Suprapubic skin (tissue), 4 donors: Measurements from ENCODE around the gene DOCK8. TPM values are rescaled to one million over a fixed set of nuclear protein-coding genes. Genes with fewer than 3 reads are reported as not detected.

Experiments
- DNase-seq, 2 donors: peaks; one replicate each; pipeline ENCODE4 v3.0.0-alpha.2; 2019; ENCODE audit warnings: low spot score in 2 of 2
- H3K27ac ChIP-seq: fragments of 200-600 bp; sonication (generic); one replicate; pipeline ENCODE4 v1.5.1; 2019
- H3K27me3 ChIP-seq: fragments of 200-600 bp; sonication (generic); one replicate; pipeline ENCODE4 v1.5.1; 2019
- H3K36me3 ChIP-seq: fragments of 200-600 bp; sonication (generic); one replicate; pipeline ENCODE4 v1.5.1; 2019
- H3K4me1 ChIP-seq: fragments of 200-600 bp; sonication (generic); one replicate; pipeline ENCODE4 v1.5.1; 2019
- H3K4me3 ChIP-seq: fragments of 200-600 bp; sonication (generic); one replicate; pipeline ENCODE4 v1.5.1; 2019; ENCODE audit warnings: mild to moderate bottlenecking
- H3K9me3 ChIP-seq: fragments of 200-600 bp; sonication (generic); one replicate; pipeline ENCODE4 v1.5.1; 2019
- EP300 ChIP-seq: sonication (generic); formaldehyde crosslinking; IDR thresholded peaks from one replicate; pipeline ENCODE4 v1.6.1; 2017; ENCODE audit warnings: antibody characterized with exemption
- POLR2A ChIP-seq, 2 donors: fragments of 450-650 bp; IDR thresholded peaks; one replicate each; pipeline ENCODE4 v1.6.1; 2017; ENCODE audit warnings: antibody characterized with exemption in 2 of 2, mild to moderate bottlenecking in 2 of 2, moderate library complexity in 2 of 2
- POLR2AphosphoS5 ChIP-seq, 3 donors: sonication (generic); formaldehyde crosslinking; IDR thresholded peaks; one replicate each; pipeline ENCODE4 v1.6.1; 2017; ENCODE audit warnings: antibody characterized with exemption in 3 of 3
- WGBS: methylation state at CpG from one replicate; pipeline ENCODE4 v1.1.5; 2018; 5-methylcytosine and 5-hydroxymethylcytosine counted together
- total RNA-seq, 4 donors: library from RNA; depleted of rRNA; stranded (reverse); fragments of >200 nt; gene quantifications; one replicate each; pipeline ENCODE4 v1.1.0, GENCODE V29; 2016
- TF ChIP-seq, protein P1 (sequence below), 2 donors: fragments of 200-600 bp in 1 of 2; fragments of 450-650 bp in 1 of 2; sonication (generic) in 1 of 2; IDR thresholded peaks; one replicate each; pipeline ENCODE4 v1.5.1; 2016 to 2019; ENCODE audit warnings: antibody characterized with exemption in 2 of 2, mild to moderate bottlenecking in 1 of 2, moderate library complexity in 1 of 2

DOCK8 gene
- total RNA-seq, 4 donors from 2014 or later, result 4.1 to 13.3 (median 10.3) TPM

DNA sequence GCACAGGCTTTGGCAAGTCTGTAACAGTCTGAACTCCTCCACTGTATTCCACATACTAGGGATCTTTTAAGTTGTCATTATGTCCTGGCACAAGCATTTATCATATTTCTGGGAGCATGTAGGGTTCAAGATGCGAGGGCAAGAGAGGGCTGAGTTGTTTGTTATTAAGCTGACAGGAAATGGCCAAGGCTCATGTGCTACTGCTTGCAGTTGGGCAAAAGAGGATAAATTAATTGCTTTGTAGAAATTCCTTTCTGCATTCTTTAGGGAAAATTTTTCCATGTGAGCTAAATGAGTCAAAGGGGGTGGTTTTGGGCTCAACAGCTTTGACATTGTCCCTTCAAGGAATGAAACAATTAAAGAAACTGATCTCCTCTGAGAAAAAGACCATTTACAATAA is 35.4 kb downstream of the DOCK8 start:
- H3K36me3 ChIP-seq, result no peaks in the 10 kb centered on the region
- TF ChIP-seq EP300 (no peak), POLR2A (IDR thresholded peaks at IDR 0.05) (no peak), POLR2AphosphoS5 (IDR thresholded peaks at IDR 0.05) (no peak)
- TF ChIP-seq, protein P1, sequence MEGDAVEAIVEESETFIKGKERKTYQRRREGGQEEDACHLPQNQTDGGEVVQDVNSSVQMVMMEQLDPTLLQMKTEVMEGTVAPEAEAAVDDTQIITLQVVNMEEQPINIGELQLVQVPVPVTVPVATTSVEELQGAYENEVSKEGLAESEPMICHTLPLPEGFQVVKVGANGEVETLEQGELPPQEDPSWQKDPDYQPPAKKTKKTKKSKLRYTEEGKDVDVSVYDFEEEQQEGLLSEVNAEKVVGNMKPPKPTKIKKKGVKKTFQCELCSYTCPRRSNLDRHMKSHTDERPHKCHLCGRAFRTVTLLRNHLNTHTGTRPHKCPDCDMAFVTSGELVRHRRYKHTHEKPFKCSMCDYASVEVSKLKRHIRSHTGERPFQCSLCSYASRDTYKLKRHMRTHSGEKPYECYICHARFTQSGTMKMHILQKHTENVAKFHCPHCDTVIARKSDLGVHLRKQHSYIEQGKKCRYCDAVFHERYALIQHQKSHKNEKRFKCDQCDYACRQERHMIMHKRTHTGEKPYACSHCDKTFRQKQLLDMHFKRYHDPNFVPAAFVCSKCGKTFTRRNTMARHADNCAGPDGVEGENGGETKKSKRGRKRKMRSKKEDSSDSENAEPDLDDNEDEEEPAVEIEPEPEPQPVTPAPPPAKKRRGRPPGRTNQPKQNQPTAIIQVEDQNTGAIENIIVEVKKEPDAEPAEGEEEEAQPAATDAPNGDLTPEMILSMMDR (IDR thresholded peaks at IDR 0.05), result no peak
- WGBS, result 56% methylated on average over 1 of the region's 1 CpG
- DNase-seq, result no peak
- no peak overlapping the region for H3K27ac ChIP-seq
- no peak overlapping the region for H3K4me3 ChIP-seq
- H3K9me3 ChIP-seq, result no peaks in the 10 kb centered on the region
- H3K27me3 ChIP-seq, result no peaks in the 10 kb centered on the region
- H3K4me1 ChIP-seq, result no peaks in the 10 kb centered on the region

DNA sequence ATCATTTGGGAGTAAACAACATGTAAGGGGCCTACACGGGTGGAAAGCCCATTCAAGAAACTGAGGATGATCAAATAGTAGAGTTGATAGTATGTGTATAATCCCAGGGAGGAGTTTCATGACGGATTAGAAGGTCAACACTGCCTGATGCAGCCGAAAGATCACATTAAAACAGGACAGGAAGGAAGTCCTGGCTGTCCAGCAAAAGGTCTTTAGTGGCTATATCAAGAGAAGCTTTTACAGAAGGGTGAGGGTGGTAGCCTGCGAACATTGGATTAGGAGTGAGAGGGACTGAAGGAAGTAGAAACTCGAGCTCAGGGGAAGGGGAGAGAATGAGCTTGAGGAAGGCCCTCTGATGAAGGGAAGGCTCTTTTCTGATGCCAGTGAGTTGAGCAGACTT is 36.0 kb downstream of the DOCK8 start:
- Histone ChIP-seq H3K4me1 (no peaks in the 10 kb centered on the region), H3K4me3 (no peak overlapping the region), H3K36me3 (no peaks in the 10 kb centered on the region), H3K9me3 (no peaks in the 10 kb centered on the region), H3K27me3 (no peaks in the 10 kb centered on the region), H3K27ac (no peak overlapping the region)
- no peak for DNase-seq
- TF ChIP-seq POLR2AphosphoS5 (IDR thresholded peaks at IDR 0.05) (no peak), EP300 (no peak), POLR2A (IDR thresholded peaks at IDR 0.05) (no peak)
- TF ChIP-seq, protein P1 (IDR thresholded peaks at IDR 0.05), result no peak
- 42% methylated on average over 5 of the region's 5 CpGs for WGBS

DNA sequence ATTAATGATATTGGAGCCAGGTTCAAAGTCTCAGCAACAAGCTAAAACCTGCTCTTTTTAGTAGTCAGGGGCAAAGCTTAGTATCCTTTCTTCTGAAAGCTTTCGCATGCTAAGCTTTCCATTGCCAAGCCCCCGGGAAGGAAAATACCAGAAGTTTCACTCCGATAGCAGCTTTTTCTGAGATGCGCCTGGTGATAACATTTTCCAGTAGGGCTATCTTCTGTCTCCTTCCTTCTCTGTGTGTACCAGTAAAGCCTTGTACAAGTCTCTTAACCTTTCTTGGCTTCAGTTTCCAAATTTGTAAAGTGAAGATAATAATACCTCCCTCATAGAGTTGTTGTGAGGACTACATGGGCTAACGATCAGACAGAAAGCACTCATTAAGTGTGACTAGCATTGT is 36.7 kb downstream of the DOCK8 start:
- Histone ChIP-seq H3K27ac (no peak overlapping the region), H3K4me3 (no peak overlapping the region), H3K36me3 (no peaks in the 10 kb centered on the region), H3K27me3 (no peaks in the 10 kb centered on the region), H3K4me1 (no peaks in the 10 kb centered on the region), H3K9me3 (no peaks in the 10 kb centered on the region)
- TF ChIP-seq, protein P1 (IDR thresholded peaks at IDR 0.05), result no peak
- no peak for TF ChIP-seq POLR2AphosphoS5 (IDR thresholded peaks at IDR 0.05)
- no peak for TF ChIP-seq EP300
- TF ChIP-seq POLR2A (IDR thresholded peaks at IDR 0.05), result no peak
- DNase-seq, result no peak
- 44% methylated on average over 5 of the region's 5 CpGs for WGBS

DNA sequence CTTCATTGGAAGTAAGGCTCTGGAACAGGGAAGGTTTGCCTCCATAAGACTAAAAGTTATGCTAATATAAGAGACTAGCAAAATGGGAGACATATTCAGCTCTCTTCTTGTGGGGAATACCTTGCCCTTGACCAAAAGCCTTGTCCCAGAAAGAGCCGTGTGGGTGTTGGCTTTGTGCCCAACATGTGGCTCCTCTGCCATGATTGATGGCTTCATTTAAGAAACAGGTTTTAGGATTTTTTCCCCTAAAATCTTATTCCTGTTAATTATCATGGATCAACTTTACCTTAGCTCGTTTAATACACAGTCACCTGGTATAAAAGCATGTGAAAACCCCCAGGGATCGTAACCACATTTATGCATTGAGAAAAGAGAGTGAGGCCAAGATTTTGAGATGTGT is 38.9 kb downstream of the DOCK8 start:
- H3K36me3 ChIP-seq, result no peaks in the 10 kb centered on the region
- DNase-seq, result no peak
- H3K4me1 ChIP-seq, result no peaks in the 10 kb centered on the region
- no peaks in the 10 kb centered on the region for H3K9me3 ChIP-seq
- H3K27me3 ChIP-seq, result no peaks in the 10 kb centered on the region
- TF ChIP-seq POLR2A (IDR thresholded peaks at IDR 0.05) (no peak), POLR2AphosphoS5 (IDR thresholded peaks at IDR 0.05) (no peak), EP300 (no peak)
- TF ChIP-seq, protein P1 (IDR thresholded peaks at IDR 0.05), result no peak
- no peak overlapping the region for H3K4me3 ChIP-seq
- 59% methylated on average over 3 of the region's 3 CpGs for WGBS
- no peak overlapping the region for H3K27ac ChIP-seq

DNA sequence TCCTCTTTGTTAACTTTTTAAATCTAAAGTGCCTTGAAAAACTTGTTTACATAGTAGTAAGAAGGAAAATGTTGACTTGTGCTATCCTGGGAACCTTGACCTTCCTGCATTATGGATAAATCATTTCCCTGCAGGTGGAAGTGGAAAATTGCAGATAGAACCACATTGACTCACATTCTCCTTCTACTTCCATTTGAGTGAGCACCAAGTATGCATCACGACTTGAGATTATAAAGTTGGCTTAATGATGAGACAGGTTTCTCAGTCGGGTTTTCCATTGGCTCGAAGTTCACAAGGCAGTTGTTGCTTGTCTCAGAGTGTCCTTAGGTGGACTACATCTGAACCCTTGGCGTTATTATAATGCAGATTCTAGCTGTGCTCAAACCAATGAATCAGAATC is 39.9 kb downstream of the DOCK8 start:
- DNase-seq, result no peak
- no peaks in the 10 kb centered on the region for H3K9me3 ChIP-seq
- WGBS, result 83% methylated on average over 4 of the region's 4 CpGs
- TF ChIP-seq EP300 (no peak), POLR2A (IDR thresholded peaks at IDR 0.05) (no peak), POLR2AphosphoS5 (IDR thresholded peaks at IDR 0.05) (no peak)
- TF ChIP-seq, protein P1 (IDR thresholded peaks at IDR 0.05), result no peak
- no peaks in the 10 kb centered on the region for H3K4me1 ChIP-seq
- H3K27me3 ChIP-seq, result no peaks in the 10 kb centered on the region
- no peaks in the 10 kb centered on the region for H3K36me3 ChIP-seq
- H3K27ac ChIP-seq, result no peak overlapping the region
- H3K4me3 ChIP-seq, result no peak overlapping the region
